Measurements from ENCODE around the gene QSOX2.

GRCh38 chr9:136201609-136202453 is 43.8 kb downstream of the QSOX2 start:
- no peak for TF ChIP-seq RFX5 (IDR thresholded peaks at IDR 0.05)
- no peak for TF ChIP-seq SREBF2 (IDR thresholded peaks at IDR 0.05)
- TF ChIP-seq CTCF (IDR thresholded peaks at IDR 0.05), result no peak
- no peak for TF ChIP-seq USF2 (IDR thresholded peaks at IDR 0.05)
- TF ChIP-seq CEBPB (IDR thresholded peaks at IDR 0.05), result no peak
- no peak for TF ChIP-seq POLR2A (IDR thresholded peaks at IDR 0.05; ENCODE audit: low read length)
- TF ChIP-seq CHD2 (IDR thresholded peaks at IDR 0.05; ENCODE audit: low read length, partially characterized antibody), result no peak
